Retina (tissue), 1 donor: Measurements from ENCODE around the gene JAK3.
"Not testable (repeated sequence)": the region's sequence is repeated elsewhere in the genome, so short reads cannot be mapped to it uniquely, and the experiment has no call there.

ENCODE experiments used
- DNase-seq: peaks from one replicate; pipeline ENCODE4 v3.0.0-alpha.2; 2016

The JAK3 gene

DNA sequence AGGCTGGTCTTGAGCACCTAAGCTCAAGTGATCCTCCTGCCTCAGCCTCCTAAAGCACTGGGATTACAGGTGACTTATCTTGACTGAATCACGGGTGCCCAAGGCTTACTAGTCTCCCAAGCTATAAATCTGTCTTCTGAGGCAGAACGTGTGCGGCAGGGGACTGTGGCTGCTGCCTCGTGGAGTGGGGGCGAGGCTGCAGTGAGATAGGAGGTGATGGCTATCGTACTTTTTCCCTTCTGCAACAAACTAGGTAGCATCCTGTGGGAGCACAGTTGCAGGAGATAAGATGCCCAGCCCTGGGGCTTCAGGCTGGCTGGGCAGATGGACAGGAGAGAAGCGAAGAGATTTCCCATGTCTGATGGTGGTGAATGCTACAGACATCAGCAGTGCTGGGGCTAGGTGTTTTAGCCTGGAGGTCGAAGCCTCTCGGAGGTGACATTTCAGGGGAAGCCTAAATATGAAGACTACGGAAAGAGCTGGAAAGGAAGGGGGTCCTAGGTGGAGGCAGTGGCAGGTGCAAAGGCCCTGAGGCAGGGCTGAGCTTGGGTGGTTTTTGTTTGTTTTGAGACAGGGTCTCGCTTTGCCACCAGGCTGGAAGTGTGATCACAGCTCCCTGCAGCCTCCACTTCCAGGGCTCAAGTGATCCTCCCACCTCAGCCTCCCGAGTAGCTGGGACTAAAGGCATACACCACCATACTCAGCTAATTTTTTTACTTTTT is 45.5 kb downstream of the JAK3 start:
- DNase-seq, result no peak

DNA sequence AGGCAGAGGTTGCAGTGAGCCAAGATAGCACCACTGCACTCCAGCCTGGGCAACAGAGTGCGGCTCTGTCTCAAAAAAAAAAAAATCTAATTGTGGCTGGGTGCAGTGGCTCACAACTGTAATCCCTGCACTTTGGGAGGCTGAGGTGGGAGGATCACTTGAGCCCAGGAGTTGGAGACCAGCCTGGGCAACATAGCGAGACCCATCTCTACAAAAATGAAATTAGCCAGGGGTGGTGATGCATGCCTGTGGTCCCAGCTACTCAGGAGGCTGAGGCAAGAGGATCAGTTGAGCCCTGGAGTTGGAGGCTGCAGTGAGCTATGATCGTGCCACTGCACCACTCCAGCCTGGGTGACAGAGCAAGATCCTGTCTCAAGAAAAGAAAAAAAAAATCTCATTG is 49.2 kb downstream of the JAK3 start:
- not testable (repeated sequence) for DNase-seq

DNA sequence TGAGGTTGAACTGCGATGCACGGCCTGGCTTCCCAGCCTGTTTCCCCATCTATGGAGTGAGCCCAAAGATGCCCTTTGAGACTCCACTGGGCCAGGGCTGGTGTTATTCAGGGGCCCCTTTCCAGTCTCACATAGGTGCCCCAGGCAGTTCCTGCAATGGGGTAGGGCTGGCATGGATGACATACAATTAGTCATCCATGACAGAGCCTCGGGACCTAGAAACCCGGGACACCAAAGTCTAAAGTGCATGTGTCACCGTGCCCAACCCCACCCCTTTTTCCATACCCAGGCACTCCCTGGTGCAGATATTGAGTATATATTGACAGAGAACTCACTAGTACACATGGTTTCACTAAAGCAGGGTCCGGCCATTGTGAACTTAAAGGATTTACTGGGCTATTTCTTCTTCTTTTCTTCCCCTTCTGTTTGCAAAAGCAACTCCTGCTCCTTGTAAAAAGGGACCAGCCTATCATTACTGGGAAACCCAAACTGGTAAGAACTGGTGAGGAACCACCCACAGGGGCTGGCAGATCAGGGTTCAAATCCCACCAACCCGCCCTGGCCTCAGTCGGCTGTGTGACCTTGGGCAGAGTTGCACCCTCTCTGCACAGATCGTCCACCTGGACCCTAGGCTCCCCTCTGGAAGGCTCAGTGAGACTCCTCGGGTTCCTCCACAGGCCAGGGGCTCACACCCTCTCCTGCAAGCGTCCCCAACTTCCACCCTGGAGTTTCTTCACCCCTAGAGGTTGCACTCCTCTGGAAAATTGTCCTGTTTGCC is 50.2 kb downstream of the JAK3 start:
- DNase-seq, result no peak

DNA sequence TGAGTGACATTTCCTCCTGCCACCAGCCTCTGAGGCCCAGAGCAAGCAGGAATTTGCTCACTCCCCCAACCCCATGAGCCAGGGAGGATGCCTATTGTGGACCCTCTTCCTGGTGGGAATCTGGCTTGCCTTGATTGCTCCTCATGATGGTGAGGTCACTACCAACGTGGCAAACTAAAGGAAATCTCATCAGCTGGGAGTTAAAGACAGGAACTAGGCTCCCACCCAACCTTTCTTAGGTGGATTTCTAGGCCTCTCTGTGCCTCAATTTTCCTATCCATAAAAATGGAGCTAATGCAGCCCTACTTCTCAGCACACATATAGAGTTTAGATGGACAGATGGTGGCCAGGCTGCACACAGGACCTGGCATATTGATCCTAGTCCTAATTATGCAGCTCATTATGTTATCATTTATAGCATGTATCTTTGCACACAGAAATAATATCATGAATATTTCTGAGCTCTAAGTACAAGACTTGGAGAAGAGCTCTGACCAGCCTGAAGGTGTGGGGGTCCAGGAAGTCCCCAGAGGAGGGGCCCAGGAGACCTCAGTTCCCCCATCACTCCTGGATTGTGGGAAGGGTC is 50.9 kb downstream of the JAK3 start:
- no peak for DNase-seq

DNA sequence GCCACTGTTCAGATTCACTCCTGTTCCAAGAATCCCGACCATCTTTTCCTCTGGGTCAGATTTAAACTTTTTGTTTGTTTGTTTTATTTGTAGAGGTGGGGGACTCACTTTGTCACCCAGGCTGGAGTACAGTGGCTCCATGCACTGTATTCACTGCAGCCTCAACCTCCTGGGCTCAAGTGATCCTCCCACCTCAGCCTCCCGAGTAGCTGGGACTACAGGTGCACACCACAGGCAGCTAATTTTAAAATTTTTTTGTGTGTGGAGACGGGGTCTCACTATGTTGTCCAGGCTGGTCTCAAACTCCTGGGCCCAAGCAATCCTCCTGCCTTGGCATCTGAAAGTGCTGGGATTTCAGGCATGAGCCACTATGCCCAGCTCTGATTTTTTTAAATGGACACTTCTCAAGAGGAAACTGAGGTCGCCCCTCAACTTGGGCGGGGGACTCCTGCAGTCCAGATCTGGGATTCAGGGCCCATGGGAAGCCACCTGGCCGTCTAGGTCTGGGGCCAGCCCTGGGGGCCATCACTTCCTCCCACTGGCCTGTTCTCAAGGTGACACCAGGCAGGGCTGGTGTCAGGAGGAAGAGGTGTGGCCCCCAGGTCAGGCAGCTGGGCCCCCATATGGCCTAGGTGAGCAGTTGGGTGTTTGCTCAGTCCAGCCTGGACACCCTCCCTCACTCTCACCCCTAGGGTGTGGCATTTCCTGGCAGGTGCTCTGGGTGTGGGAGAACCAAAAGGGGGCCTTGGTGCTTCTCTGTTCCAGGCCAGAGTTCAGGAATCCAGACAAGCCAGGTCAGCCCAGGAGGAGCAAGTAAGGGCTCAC is 51.6 kb downstream of the JAK3 start:
- no peak for DNase-seq

DNA sequence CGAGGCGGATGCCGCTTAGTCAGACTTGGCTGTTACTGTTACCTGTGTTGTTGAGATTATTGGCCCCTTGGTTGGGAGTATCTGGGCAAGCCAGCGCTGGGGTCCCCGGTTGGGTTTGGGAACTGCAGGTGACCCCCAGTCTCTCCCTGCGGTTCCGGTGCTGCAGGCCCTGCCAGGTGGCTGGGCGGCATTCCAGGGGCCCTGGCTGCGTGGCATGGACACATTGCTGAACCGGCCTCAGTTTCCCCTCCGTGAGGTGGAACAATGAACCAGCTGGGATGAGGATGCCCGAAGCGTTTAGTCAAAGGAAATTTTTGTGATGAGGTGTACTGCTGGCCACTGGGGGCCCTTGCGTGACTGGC is 52.3 kb downstream of the JAK3 start:
- DNase-seq, result no peak

DNA sequence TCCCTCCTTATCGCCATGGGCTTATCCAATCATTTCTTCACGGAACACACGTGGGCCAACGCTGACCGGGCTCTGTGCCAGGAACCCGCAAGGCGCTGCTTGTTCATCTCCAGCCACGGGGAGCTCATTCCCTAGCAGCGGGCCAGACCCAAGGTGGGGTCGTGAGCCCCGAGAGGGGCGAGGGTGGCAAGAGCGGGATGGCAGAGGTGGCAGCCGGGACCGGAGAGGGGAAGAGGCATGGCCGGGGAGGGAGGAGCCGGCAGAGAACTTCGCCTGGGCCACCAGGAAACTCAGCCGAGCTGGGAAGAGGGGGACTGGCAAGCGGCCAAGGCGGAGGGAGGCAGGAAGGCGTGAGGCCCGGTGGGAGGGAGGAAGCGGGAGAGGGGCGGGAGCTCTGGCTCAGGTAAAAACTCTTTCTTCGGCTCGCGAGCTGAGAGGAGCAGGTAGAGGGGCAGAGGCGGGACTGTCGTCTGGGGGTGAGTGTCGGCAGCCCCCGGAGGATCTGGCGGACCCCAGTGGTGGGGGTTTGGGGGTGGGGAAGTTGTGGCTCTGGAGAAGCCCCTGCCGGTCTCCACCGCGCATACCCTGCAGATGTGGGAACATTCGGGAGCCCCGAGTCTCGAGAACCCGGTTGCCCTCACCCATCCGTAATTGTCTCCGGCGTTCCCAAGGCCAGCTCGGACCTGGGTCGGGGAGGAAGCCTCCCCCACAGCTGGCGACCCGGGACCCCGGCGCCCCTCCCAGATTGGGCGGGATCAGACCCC is 52.9 kb downstream of the JAK3 start, which contains the start of gene B3GNT3:
Gene B3GNT3 (plus strand): TSS at position 408 of the 764 bp plus-strand sequence. CDS start 12,670 bp downstream, outside the sequence.
- DNase-seq, result no peak

DNA sequence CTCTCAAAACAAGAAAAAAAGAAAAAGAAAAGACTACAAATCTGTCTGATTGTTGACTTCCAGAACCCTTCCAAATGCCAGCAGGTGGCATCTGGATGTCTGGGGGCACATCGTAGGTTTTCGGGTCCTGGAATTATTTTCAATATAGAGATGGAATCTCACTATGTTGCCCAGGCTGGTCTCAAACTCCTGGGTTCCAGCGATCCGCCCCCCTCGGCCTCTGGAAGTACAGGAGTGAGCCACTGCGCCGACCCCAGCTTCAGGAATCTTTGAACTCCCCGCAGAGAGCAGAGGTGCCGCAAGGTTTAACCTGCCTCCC is 53.4 kb downstream of the JAK3 start:
- no peak for DNase-seq

DNA sequence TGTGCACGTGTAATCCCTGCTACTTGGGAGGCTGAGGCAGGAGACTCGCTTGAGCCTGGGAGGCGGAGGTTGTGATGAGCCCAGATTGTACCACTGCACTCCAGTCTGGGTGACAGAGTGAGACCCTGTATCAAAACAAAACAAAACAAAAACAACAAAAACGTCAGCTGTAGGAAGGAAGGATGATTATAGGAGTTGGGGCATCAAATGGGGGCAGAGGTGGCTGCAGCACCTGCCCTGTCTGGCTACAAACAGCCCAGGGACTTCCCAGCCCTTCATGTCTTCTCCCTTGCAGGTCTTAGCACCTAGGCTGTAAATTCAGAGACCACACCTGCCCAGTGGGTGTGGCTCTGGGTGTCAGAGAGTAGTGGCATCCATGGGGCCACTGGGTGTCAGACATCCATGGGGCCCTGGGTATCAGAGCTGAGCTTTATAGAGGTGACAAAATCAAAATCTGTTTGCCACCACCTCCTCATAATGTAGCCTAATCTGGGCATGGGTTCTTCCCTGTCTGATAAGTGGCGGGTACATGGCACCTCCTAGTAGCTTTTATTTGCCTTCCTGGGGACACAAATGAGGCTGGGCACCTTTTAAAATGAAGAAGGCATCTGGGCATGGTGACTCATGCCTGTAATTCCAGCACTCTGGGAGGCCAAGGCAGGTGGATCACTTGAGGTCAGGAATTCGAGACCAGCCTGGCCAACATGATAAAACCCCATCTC is 57.6 kb downstream of the JAK3 start:
- no peak for DNase-seq

DNA sequence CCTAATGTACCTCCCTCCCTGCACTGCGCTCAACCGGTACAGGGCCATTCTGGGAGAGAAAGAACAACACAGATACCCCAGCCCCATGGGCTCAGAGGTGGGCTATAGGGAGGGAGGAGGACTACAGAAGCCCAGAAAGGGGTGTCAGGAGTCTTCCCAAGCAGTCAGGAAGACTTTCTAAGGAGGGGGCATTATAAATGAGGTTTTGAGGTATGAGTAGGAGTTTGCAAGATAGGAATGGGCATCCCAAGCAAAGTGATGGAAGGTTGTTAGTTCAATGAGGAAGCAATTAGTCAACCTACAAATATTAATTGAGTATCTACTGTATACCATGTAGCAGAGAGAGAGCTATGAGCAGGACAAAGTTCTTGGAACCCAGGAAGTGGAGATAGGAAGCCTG is 59.1 kb downstream of the JAK3 start:
- no peak for DNase-seq

DNA sequence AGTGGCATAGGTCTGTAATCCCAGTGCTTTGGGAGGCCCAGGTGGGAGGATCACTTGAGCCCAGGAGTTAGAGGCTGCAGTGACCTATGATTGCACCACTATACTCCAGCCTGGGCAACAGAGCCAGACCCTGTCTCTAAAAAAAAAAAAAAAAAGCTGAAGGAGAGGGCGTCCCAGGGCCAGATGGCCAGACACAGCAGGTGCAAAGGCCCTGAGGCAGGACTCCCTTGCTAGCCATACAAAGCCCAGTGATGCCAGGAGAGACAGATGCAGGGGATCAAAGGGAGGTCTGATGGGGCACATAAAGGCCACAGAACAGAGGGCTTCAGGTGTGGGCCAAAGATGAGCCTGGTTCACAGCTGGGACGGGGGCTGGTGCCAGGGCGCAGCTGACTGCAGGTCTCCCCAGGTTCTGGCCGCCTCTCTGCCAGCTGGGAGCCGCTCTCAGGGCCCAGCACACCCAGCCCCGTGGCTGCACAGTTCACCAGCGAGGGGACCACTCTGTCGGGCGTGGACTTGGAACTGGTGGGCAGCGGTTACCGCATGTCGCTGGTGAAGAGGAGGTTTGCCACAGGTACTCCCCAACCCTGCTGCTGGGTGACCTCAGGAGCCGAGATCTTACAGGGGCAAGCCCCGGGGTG is 60.4 kb downstream of the JAK3 start:
- no peak for DNase-seq

DNA sequence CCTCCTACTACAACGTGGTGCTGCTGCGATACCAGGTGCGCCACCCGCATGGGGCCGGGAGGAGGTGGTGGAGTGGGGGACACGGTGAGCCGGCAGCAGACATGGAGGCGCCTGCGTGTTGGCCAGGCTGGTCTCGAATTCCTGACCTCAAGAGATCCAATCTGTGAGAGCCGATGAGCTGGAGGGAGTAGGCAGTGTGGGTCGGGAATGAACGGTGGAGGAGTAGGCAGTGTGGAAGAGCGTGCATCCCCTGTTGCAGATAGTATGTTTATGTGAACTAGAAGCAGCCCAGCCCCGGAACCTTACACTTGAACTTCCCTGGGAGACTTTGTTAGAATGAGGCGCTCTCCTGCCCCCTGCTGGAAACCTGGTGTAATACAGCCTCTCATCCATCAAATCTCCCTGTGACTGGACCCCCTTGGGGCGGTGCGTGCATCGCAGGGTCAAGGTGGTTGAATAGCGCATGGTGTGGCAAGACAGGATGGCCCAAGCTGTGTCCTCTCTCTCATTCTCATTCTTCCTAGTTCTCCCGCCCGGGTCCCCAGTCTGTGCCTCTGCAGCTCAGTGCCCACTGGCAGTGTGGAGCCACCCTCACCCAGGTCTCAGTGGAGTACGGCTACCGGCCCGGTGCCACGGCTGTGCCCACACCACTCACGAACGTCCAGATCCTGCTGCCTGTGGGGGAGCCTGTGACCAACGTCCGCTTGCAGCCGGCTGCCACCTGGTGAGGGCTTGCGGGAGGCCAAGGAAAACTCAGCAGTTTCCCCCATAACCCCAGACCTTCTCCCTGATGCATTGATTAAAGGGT is 63.4 kb downstream of the JAK3 start:
- DNase-seq, result peak; percentile 78

DNA sequence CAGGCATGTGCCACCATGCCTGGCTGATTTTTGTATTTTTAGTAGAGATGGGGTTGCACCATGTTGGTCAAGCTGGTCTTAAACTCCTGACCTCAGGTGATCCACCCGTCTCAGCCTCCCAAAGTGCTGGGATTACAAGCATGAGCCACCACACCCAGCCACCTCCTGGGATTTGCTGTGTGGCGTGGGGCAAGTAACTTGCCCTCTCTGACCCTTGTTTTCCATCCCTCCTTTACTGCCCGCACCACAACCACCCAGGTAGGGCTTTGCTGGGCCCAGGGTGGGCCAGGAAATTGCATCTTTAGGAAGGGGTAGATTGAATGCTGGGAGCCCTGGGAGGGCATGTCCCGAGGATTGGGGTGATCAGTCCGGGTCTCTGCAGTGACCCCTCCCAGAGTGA is 64.1 kb downstream of the JAK3 start:
- DNase-seq, result not testable (repeated sequence)

DNA sequence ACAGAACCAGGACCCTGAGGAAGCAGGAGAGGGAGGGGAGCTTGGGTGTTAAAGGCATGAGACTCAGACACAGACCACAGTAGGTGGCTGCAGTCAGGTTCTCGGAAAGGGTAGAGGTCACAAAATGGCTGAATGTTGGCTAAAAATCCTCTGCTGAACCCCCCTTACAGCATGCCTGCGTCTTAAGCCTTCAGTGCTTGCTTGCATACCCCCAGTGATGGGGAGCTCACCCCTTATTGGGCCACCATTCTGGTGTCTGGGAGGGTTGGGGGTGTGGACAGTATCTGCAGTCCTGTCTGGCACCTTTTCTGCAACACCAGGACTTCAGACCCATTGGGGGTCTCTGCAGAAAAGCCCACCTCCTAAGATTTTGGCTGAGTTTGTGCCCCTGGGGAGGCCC is 67.0 kb downstream of the JAK3 start:
- DNase-seq, result no peak

DNA sequence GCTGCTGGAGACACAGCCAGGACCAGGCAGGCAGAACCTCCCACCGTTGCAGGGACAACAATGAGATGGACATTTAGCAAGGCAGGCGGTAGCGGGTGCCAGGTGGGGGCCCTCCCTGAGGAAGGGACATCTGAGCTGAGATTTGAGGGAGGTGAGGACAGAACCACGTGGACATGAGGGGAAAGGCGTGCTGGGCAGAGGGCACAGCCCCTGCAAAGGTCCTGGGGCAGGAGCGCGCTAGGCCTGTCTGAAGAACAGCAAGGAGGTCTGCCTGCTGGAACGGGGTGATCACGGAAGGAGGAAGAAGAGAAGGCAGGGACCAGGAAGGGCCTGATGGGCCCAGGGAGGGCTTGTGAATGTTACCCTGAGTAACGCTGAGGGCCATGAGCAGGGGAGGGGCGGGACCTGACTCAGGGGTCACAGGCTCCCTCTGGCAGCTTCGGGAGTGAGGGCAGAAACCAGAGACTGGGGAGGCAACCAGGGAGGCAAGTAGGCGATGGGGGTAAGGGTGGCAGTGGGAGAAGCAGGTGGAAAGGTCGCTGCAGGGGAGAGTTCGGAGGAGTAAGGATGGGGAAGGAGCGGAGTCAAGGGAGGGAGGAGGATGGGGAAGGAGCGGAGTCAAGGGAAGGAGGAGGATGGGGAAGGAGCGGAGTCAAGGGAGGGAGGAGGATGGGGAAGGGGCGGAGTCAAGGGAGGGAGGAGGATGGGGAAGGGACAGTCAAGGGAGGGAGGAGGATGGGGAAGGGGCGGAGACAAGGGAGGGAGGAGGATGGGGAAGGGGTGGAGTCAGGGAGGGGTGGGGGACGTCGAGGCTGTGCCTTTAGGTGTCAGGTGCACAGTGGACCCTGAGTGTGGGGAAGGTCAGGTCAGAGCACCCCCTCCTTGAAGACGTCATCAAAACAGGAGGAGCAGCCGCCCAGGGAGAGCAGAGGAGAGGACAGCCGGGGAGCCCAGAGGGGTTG is 68.5 kb downstream of the JAK3 start:
- DNase-seq, result no peak

DNA sequence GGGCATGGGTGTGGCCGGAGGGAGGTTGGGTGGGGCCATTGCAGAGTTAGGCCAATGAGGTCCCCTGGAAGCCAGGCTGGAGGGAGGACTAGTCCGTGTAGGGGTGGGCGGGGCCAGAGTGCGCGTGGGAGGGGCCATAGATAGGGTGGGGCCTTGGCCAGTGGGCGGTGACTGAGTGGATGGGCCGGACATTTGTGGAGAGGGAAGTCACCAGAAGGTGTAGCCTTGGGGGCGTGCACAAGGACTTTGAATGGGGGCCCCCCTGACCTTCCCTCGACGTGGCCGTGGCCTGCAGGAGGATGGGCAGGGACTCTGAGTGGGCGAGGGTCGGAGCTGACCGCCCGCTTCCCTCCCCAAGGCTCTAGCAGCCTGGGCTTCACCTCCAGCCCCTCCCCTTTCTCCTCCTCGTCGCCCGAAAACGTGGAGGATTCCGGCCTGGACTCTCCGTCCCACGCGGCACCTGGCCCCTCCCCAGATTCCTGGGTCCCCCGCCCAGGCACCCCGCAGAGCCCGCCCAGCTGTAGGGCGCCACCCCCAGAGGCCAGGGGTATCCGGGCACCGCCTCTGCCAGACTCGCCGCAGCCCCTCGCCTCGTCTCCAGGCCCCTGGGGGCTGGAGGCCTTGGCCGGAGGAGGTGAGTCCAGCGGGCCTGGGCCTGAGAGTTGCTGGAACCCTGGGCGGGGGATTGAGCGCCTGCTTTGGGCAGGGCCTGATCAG is 69.4 kb downstream of the JAK3 start:
- DNase-seq, result no peak

DNA sequence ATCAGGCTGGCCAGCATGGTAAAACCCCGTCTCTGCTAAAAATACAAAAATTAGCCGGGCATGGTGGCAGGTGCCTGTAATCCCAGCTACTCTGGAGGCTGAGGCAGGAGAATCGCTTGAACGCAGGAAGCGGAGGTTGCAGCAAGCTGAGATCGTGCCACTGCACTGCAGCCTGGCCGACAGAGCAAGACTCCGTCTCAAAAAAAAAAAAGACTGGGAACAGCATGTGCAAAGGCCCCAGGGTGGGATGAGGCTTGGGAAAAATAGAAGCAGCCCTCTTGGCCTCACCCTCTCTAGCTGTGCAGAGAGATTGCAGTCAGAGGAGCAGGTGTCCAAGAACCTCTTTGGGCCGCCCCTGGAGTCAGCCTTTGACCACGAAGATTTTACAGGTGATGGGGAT is 69.9 kb downstream of the JAK3 start:
- DNase-seq, result not testable (repeated sequence)

DNA sequence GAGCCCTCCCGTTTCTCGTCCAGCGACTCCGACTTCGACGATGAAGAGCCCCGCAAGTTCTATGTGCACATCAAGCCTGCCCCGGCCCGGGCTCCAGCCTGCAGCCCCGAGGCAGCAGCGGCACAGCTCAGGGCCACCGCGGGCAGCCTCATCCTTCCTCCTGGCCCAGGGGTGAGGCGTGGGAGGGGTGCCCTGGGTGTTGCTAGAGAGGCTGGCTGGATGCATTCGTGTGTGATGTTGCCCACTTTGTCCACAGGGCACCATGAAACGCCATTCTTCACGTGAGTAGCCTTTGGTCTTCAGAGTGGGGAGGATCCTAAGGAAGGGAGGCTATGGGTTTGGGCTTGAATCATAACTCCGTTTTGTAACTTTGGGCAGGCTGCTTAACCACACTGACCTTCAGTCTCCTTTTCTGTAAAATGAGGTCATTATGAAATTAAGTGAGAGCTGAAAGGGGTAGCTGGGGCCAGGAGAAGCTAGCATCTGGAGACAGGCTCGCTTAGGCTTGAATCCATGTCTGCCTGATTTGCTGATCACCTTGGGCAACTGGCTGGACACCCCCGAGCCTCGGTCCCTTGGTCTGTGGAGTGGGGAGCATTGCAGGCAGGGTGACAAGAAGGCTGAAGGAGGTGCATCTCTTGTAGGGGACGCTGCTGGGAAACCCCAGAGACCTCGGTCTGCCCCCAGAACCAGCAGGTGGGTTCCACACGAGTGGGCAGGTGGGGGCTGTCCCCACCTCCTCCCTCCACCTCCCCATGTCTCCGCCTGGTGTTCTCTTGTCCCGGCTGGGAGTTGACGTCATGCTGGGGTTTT is 71.6 kb downstream of the JAK3 start:
- DNase-seq, result no peak
